ENCODE results near the gene TOP3A. TPM values are rescaled to one million over a fixed set of nuclear protein-coding genes. Genes with fewer than 3 reads are reported as not detected.

TOP3A gene
- total and polyA plus RNA-seq, 2 of the 13 experiments (the other 11 are each of a cell fraction or from before 2014, with no cell fraction given), result 16.9 to 36.8 TPM

DNA sequence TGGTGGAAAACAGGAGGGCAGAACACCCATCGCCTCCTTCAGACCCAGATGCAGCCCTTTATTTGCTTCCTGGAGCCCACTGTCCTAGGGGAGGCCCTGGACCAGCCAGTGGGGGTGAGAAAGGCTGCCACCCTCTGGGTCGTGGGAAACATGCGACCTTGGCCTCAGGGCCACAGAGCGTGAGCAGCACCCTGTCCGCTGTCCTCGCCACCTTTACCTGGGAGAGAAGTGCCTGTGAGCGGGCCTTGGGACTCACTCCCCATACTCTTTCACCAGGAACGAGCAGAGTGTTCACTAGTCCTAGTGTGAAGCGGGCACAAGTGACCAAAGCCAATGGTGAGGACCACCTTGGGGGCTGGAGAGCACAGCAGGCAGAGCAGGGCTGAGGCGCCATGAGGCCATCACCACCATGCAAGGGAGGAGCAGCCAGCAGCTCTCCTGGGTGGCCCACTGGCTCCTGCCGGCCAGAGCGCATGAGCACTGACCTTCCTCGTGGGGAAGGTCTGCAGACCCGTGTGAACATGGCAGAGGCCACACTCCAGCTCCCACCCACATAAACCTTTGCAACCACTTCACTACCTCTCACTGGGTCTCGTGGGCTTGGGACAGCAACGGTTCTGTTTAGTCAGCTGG, 8.8 kb upstream of the TOP3A start (continued):
- TF ChIP-seq, protein P1, sequence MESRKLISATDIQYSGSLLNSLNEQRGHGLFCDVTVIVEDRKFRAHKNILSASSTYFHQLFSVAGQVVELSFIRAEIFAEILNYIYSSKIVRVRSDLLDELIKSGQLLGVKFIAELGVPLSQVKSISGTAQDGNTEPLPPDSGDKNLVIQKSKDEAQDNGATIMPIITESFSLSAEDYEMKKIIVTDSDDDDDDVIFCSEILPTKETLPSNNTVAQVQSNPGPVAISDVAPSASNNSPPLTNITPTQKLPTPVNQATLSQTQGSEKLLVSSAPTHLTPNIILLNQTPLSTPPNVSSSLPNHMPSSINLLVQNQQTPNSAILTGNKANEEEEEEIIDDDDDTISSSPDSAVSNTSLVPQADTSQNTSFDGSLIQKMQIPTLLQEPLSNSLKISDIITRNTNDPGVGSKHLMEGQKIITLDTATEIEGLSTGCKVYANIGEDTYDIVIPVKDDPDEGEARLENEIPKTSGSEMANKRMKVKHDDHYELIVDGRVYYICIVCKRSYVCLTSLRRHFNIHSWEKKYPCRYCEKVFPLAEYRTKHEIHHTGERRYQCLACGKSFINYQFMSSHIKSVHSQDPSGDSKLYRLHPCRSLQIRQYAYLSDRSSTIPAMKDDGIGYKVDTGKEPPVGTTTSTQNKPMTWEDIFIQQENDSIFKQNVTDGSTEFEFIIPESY (CRISPR knock-in tag; IDR thresholded peaks at IDR 0.05), result peak; percentile 81
- no peak for TF ChIP-seq GTF3A (CRISPR knock-in tag; conservative IDR thresholded peaks at IDR 0.05)
- TF ChIP-seq NPAS2 (CRISPR knock-in tag; IDR thresholded peaks at IDR 0.05; ENCODE audit: borderline replicate concordance), result no peak
- TF ChIP-seq, protein P2, sequence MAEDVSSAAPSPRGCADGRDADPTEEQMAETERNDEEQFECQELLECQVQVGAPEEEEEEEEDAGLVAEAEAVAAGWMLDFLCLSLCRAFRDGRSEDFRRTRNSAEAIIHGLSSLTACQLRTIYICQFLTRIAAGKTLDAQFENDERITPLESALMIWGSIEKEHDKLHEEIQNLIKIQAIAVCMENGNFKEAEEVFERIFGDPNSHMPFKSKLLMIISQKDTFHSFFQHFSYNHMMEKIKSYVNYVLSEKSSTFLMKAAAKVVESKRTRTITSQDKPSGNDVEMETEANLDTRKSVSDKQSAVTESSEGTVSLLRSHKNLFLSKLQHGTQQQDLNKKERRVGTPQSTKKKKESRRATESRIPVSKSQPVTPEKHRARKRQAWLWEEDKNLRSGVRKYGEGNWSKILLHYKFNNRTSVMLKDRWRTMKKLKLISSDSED (CRISPR knock-in tag; IDR thresholded peaks at IDR 0.05), result no peak

DNA sequence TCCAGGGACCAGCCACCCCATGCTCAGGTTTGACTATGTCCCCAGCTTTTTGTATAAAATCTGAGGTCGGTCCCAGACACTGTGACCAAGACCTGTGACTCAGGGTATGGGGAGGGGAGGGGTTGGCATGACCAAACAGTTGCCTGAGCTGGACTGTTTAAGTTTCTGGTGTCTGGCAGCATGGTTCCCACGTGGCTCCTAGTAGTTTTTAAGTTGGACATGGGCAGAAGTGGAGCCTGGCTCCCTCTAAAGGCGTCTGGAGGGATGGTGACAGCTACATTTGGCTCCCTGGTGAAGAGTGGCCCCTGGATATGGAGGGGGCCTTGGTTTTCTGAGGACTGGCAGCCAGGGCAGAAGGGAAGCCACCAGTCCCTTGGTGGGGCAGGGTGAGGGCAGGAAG, 8.2 kb upstream of the TOP3A start:
- peaks cover 26% of the 10 kb centered on the region for H3K79me2 ChIP-seq (ENCODE audit: insufficient read depth, low read length)
- no peak for FAIRE-seq

More for the DNA sequence above, 8.2 kb upstream of the TOP3A start:
- H3K4me2 ChIP-seq (ENCODE audit: low read depth, low read length), result no peak overlapping the region
- no peak overlapping the region for H3K4me3 ChIP-seq (replicated peaks in 1 of 3; ENCODE audit: insufficient read depth in 1 of 3, low read depth in 2 of 3, low read length in 3 of 3)
- ChIA-PET POLR2A (no interaction called here), CTCF (ENCODE audit: low intra/inter-chr PET ratio, low total read pairs) (no interaction called here)
- peak; percentile 25 for ATAC-seq
- 75% methylated on average over 2 of the region's 3 CpGs for WGBS (ENCODE audit: low lambda C conversion rate)
- peaks cover 26 to 48% of the 10 kb centered on the region in 2 experiments for H3K36me3 ChIP-seq (replicated peaks in 1 of 2; ENCODE audit: control insufficient read depth in 1 of 2, insufficient read depth in 2 of 2, low read length in 2 of 2)
- TF ChIP-seq, protein P3, sequence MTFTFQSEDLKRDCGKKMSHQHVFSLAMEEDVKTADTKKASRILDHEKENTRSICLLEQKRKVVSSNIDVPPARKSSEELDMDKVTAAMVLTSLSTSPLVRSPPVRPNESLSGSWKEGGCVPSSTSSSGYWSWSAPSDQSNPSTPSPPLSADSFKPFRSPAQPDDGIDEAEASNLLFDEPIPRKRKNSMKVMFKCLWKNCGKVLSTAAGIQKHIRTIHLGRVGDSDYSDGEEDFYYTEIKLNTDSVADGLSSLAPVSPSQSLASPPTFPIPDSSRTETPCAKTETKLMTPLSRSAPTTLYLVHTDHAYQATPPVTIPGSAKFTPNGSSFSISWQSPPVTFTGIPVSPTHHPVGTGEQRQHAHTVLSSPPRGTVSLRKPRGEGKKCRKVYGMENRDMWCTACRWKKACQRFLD (CRISPR knock-in tag; IDR thresholded peaks at IDR 0.05; ENCODE audit: borderline replicate concordance), result no peak
- TF ChIP-seq HINFP (CRISPR knock-in tag; IDR thresholded peaks at IDR 0.05; ENCODE audit: low read depth) (no peak), KDM3A (CRISPR knock-in tag; IDR thresholded peaks at IDR 0.05; ENCODE audit: low read depth) (no peak), MXD4 (CRISPR knock-in tag; IDR thresholded peaks at IDR 0.05) (no peak), MAFG (CRISPR knock-in tag; IDR thresholded peaks at IDR 0.05) (no peak), RFXANK (CRISPR knock-in tag; IDR thresholded peaks at IDR 0.05) (no peak)
- TF ChIP-seq, protein P4, sequence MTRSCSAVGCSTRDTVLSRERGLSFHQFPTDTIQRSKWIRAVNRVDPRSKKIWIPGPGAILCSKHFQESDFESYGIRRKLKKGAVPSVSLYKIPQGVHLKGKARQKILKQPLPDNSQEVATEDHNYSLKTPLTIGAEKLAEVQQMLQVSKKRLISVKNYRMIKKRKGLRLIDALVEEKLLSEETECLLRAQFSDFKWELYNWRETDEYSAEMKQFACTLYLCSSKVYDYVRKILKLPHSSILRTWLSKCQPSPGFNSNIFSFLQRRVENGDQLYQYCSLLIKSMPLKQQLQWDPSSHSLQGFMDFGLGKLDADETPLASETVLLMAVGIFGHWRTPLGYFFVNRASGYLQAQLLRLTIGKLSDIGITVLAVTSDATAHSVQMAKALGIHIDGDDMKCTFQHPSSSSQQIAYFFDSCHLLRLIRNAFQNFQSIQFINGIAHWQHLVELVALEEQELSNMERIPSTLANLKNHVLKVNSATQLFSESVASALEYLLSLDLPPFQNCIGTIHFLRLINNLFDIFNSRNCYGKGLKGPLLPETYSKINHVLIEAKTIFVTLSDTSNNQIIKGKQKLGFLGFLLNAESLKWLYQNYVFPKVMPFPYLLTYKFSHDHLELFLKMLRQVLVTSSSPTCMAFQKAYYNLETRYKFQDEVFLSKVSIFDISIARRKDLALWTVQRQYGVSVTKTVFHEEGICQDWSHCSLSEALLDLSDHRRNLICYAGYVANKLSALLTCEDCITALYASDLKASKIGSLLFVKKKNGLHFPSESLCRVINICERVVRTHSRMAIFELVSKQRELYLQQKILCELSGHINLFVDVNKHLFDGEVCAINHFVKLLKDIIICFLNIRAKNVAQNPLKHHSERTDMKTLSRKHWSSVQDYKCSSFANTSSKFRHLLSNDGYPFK (CRISPR knock-in tag; IDR thresholded peaks at IDR 0.05; ENCODE audit: borderline replicate concordance), result no peak
- H2AFZ ChIP-seq (ENCODE audit: low read length), result no peak overlapping the region
- H4K20me1 ChIP-seq (ENCODE audit: insufficient read depth, low read length), result peaks cover 16% of the 10 kb centered on the region
- DNase-seq (ENCODE audit: low spot score), result no peak
- in situ Hi-C loops (cut with HindIII; ENCODE audit: extremely low pct_ligation_motif_present, low pct_unique_long_range_greater_than_20kb), result no loop called here
- BruUV-seq (replicated peaks), result no TSS peak
- H3K27me3 ChIP-seq (ENCODE audit: control insufficient read depth in 1 of 2, insufficient read depth in 2 of 2, low read length in 2 of 2), result no peaks in the 10 kb centered on the region
- intact Hi-C loops (cut with micrococcal nuclease; ENCODE audit: unreplicated experiment), result no loop called here
- H3K9me3 ChIP-seq (ENCODE audit: low read length), result no peaks in the 10 kb centered on the region
- no peak overlapping the region for H3K9ac ChIP-seq (ENCODE audit: insufficient read depth, low read depth, low read length)
- peaks cover 31% of the 10 kb centered on the region for H3K4me1 ChIP-seq (ENCODE audit: insufficient read depth, low read length)
- H3K27ac ChIP-seq (ENCODE audit: extremely low read length, insufficient read depth, low read length), result no peak overlapping the region

All from HepG2 (cell line).